ENCODE data around the gene KCNIP3.

DNA sequence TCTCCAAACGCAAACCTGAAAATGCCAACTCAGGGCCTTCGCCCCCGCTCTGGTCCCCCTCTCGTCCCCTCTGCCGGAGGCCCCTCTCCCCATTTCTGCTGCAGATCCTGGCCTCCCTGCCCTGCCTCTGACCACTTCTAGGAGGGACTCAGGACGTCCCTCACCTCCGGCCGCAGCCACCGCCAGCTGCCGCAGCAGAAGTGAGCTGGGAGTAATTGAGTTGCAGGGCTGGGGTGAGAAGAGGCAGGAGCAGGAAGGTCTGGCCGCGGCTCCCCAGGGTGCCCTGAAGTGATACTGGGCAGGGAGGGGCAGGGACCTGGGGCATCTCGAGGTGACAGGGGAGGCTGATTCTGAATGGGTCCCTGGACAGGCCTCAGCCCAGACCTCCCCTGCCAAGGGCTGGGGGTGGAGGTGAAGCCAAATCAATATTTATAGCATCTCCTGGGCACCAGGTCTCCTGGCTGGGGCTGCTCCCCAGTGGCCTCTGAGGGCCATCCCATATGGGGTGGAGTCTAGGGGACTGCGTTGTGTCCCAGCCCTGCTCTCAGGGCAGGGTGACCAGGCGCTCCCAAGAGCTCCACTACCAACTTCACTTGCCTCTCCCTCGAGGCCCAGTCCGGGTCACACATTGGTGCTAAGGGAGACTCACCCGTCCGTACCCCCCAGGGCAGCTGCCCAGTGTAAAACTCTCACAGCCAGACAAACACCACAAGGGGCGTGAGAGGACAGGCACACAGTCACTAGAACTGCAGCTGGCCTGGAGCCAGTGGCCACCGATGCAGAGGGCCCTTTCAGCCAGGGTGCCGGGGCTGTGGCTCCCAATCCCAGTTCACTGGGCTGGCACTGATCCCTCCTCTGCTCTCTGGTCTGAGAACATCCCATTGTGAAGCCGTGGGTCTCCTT is 33.0 kb downstream of the KCNIP3 start:
- TF ChIP-seq, protein P1, sequence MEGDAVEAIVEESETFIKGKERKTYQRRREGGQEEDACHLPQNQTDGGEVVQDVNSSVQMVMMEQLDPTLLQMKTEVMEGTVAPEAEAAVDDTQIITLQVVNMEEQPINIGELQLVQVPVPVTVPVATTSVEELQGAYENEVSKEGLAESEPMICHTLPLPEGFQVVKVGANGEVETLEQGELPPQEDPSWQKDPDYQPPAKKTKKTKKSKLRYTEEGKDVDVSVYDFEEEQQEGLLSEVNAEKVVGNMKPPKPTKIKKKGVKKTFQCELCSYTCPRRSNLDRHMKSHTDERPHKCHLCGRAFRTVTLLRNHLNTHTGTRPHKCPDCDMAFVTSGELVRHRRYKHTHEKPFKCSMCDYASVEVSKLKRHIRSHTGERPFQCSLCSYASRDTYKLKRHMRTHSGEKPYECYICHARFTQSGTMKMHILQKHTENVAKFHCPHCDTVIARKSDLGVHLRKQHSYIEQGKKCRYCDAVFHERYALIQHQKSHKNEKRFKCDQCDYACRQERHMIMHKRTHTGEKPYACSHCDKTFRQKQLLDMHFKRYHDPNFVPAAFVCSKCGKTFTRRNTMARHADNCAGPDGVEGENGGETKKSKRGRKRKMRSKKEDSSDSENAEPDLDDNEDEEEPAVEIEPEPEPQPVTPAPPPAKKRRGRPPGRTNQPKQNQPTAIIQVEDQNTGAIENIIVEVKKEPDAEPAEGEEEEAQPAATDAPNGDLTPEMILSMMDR (IDR thresholded peaks at IDR 0.05): no peak
- TF ChIP-seq POLR2A (IDR thresholded peaks at IDR 0.05): no peak

All from lower leg skin (tissue), 3 donors.